Stimulated activated CD4-positive, alpha-beta T cell treated with anti-CD3 and anti-CD28 coated beads, Interleukin-2, amount 100 ng/mL, for 4 hours (primary cell): ENCODE measurements around the gene CLIP1.
A peak's percentile ranks its signal among the peaks of the same experiment; 100 is the strongest.
"Not testable (repeated sequence)": the region's sequence is repeated elsewhere in the genome, so short reads cannot be mapped to it uniquely, and the experiment has no call there.

Source experiments
- DNase-seq: peaks from one replicate; pipeline ENCODE4 v3.0.0-alpha.2; 2020; ENCODE audit warnings: low read depth

The CLIP1 gene

DNA sequence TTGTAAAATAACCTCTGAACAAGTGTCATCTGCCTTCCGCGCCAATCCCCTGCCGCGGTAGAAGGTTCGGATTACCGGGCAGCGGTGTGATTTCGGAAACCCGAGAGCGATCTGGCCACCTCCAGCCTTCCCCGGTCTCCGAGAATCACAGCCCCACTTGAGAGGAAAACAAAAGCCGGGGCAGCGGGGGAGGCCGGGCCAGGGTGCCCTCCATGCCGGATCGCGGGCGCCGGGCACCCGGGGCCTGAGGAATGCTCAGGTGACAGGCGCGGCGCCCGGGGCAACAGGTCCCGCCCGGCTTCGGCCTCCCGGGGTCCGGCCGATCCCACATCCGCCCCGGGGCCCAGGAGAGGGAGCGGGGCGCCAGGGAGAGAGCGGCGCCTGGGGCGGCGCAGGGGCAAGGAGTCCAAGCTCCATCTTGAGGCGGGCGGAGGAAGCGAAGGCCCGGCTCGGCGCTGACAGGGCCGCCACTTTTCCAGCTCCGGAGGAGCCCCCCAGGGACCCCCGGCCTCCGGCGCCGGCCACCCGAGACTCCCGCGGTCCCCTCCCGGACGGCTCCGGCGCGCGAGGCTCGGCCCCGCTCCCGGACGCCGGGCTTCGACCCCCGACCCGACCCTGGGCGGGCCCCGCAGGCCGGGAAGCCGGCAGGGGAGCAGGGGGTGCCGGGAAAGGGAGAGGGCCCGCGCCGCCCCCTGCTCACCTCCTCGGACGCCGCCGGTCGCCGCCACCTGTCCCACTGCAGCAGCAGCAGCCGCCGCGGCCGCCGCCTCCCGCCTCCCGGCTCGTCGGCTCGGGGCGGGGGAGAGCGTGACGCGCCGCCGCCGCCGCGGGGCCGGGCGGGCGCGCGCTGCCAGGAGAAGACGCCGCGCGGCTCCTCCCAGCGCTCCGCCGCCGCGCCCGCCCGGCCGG lies at the start of gene CLIP1:
Gene CLIP1 (minus strand): TSS at position 849 of the 909 bp plus-strand sequence. CDS start 42,217 bp downstream, outside the sequence.
- peak; percentile 42 for DNase-seq

DNA sequence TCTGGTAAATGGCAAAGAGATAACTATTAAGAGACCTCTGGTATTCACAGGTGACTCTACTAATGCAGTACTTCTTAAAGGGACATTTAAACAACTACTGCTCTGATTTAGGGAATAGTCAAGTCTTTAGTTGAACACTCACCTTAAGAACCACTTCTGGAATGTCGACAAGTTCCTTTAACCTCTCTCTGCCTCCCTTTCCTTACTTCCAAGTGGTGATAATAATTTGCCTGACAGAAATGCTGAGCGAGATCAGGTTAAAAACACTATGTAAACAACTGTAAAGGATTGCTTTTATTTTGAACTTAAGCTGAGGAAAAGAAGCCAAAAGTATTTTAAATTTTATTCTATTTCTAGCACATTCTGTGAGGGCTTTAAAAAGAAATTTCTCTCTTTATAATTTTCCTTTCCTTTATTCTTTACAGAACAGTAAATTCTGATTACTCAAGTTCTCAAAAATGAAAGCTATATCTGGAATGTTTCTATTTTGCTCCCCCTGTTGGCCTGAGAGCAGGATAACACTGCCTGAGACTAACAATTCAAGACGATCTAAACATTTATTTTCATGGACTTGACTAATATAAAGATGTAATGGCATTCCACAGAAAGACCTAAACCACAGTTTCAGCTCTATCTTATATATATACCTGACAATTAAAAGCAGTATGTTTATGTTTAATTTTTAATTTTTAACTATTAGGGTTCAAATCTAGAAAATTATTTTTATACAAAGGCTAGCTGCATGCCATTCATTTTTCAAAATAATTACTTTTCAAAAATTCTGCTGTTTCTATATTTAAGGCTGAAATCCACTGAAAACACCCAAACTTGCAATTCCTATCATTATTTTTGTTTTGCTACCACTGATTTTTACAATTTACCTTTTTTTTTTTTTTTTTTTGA lies 49.1 kb upstream of the CLIP1 start:
- DNase-seq: no peak

DNA sequence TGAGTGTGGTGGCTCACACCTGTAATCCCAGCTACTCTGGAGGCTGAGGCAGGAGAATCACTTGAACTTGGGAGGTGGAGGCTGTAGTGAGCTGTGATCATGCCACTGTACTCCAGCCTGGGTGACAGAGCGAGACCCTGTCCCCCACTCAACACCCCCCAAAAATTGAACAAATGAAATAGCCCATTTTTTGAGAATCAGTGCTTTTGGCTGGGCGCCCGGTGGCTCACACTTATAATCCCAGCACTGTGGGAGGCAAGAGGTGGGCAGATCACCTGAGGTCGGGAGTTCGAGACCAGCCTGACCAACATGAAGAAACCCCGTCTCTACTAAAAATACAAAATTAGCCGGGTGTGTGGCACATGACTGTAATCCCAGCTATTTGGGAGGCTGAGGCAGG lies 48.1 kb upstream of the CLIP1 start:
- not testable (repeated sequence) for DNase-seq

DNA sequence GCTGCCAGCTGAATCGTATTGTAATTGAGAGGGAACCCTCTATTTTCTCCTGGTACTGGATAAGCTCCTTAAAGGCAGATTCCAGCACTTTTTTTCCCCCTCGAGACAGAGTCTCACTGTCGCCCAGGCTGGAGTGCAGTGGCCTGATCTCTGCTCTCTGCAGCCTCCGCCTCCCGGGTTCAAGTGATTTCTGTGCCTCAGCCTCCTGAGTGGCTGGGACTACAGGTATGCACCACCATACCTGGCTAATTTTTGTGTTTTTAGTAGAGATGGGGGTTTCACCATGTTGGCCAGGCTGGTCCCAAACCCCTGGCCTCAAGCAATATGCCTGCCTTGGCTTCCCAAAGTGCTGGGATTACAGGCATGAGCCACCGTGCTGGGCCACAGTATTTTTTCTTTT lies 47.4 kb upstream of the CLIP1 start:
- not testable (repeated sequence) for DNase-seq

DNA sequence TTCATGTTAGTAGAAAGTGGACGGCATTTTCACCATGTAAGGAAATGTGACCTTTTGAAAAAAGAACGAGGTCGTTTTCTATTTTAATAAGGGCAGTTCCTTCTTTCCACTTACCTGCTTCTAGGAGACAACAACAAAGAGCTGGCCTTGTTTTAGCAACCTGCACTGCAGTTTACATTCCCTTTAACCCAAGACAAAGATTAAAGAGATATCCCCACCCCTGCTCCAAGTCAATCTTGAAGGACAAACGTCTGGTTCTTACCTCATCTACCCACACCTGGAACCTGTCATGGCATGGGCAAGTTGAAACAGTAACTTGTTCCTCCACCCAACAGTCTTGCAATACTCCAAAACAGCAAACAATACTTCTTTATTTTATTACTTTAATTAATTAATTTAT lies 45.5 kb upstream of the CLIP1 start:
- no peak for DNase-seq

DNA sequence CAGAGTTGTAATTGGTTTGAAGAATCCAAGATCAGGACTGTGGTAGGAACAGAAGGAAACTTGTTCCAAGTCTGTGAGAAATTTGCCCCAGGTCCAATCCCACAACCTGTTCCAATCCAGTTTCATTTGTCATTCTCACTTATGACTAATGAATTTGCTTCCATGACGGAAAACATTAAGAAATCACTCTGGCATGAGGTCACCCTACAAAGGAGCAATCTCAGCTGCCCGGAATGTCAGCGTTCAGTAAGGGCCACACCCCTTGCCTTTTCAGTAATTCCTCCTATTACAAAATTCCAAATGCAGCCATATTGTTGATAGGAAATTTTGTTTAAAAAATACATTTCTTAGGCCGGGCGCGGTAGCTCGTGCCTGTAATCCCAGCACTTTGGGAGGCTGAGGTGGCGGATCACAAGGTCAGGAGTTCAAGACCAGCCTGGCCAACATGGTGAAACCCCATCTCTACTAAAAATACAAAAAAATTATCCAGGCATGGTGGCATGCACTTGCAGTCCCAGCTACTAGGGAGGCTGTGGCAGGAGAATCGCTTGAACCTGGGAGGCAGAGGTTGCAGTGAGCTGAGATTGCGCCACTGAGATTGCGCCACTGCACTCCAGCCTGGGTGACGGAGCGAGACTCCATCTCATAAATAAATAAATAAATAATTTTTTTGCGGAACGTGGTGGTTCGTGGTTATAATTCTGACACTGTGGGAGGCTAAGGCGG lies 42.0 kb upstream of the CLIP1 start:
- DNase-seq: not testable (repeated sequence)

DNA sequence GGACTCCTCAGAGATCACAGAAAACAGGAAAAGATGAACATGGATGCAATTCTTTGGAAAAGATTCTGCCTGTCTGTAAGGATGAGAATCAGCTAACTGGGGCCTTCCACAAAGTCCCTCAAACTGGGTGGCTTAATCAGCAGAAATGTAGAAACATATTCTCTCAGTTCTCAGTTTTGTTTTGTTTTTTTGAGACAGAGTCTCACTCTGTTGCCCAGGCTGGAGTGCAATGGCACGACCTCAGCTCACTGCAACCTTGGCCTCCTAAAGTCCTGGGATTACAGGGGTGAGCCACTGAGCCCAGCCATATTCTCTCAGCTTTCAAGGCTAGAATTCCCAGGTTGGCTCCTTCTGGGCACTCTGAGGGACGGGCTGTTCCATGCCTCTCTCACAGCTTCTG lies 38.2 kb upstream of the CLIP1 start:
- DNase-seq: no peak

DNA sequence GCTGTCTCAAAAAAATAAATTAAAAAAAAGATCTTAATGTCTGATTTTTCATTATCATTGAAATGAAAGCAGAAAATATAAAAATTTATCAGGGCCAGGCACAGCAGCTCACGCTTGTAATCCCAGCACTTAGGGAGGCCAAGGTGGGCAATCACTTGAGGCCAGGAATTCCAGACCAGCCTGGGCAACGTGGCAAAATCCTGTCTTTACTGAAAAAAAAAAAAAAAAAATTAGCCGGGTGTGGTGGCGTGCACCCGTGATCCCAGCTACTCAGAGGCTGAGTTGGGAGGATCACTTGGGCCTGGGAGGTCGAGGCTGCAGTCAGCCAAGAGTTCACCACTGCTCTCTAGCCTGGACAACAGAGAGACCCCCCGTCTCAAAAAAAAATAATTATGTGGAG lies 37.6 kb upstream of the CLIP1 start:
- no peak for DNase-seq

DNA sequence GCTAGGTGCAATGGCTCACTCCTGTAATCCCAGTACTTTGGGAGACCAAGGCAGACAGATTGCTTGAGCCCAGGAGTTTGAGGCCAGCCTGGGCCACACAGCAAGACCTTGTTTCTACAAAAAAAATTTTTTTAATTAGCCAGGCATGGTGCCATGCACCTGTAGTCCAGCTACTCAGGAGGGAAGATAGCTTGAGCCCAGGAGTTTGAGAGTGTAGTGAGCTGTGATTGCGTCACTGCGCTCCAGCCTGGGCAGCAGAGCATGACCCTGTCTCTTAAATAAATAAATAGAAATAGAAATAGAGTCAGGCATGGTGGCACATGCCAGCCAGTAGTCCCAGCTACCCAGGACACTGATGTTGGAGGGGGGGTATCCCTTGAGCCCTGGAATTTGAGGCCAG lies 36.7 kb upstream of the CLIP1 start:
- no peak for DNase-seq

DNA sequence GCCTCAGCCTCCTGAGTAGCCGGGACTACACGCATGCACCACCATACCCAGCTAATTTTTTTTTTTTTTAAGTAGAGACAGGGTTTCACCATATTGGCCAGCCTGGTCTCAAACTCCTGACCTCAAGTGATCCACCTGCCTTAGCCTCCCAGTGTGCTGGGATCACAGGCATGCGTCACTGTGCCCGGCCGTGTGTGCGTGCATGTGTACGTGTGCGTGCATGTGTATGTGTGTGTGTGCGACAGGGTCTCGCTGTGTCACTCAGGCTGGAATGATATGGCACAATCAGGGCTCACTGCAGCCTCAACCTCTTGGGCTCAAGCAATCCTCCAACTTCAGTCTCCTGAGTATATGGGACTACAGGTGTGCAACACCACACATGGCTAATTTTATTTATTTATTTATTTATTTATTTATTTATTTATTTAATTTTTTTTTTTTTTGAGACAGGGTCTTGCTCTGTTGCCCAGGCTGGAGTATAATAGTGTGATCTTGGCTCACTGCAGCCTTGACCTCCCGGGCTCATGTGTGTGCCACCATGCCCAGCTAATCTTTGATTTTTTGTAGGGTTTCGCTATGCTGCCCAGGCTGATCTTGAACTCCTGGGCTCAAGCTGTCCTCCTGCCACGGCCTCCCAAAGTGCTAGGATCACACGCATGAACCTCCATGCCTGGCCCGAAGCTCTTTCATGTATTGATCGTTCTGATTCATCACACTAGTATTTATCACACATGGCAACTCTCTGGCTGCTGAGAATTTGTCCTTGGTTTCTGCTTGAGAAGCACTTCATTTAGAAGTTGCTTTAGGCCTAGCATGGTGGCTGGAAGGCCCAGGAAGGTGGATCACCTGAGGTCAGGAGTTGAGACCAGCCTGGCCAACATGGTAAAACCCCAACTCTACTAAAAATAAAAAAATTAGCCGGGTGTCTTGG lies 35.9 kb upstream of the CLIP1 start:
- no peak for DNase-seq

DNA sequence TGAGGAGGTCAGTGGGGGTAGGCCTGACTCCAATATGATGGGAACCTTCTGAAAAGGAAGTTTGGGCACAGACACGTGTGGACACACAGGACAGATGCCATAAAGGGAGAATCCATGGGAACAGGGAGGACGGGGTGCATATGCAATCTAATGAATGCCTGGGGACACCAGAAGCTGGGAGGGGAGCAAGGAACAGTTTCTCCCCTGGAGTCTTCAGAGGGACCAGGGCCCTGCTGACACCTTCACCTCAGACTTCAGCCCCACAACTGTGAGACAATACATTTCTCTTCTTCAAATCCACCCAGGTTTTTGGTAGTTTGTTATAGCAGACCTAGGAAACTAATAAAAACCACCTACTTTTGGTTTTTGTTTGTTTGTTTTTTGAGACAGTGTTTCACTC lies 35.2 kb upstream of the CLIP1 start:
- no peak for DNase-seq

DNA sequence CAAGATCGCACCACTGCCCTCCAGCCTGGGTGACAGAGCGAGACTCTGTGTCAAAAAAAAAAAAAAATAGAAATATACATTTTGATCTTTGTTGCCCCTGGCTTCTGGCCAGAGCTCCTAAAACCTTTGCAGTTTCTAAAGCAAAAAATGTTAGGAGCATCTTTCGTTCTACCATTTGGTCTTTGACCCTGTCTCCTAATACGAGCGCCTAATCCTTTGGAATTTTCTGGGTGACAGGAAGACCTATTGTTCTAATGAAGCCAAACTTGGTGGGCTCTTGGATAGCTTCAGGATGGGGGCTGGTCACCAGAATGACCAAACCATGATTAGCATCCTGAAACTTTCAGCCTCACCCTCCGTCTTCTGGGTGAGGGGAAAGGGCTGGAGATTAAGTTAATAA lies 32.3 kb upstream of the CLIP1 start:
- DNase-seq: no peak

DNA sequence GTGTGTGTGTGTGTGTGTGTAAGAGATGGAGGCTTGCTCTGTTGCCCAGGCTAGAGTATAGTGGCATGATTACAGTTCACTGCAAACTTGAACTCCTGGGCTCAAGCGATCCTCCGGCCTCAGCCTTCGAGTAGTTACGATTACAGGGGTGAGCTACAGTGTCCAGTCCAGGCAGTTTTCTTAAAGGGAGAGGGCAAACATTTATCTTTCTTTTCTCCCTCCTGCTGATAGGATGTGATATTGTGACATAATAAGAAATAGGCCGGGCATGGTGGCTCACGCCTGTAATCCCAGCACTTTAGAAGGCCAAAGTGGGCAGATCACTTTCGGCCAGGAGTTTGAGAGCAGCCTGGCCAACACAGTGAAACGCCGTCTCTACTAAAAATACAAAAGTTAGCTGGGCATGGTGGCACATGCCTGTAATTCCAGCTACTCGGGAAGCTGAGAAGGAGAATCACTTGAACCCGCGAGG lies 31.8 kb upstream of the CLIP1 start:
- DNase-seq: no peak

DNA sequence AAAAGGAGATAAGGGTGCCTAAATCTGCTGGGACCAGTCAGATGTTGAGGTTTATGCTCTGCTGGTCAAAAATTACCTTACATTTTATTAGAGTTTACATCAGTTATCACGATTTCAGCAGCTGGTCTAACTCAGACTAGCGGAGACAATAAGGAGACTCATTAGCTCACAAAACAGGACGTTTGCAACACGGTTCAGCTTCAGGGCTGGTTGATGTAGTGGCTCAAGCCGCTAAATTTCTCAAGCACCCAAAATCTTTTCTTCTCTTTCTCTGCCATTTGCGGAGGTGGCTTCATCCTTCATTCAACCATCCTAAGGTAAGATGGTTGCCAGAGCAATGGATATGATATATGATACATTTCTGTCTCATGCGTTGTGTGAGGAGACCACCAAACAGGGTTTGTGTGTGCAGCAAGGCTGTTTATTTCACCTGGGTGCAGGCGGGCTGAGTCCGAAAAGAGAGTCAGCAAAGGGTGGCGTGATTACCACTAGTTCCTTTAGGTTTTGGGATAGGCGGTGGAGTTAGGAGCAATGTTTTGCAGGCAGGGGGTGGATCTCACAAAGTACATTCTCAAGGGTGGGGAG lies 30.3 kb upstream of the CLIP1 start:
- DNase-seq: no peak

DNA sequence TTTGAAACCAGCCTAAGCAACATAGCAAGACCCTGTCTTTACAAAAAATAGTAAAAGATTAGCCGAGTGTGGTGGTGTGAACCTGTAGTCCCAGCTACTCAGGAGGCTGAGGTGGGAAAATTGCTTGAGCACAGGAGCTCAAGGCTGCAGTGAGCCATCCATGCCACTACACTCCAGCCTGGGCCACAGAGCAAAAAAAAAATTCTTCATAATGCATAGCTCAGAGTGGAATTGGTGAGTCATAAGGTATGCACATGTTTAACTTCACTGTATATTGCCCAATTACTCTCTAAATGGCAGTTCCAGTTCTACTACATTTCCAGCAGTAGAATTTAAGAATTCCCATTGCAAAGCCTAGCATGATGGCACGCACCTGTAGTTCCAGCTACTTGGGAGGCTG lies 26.8 kb upstream of the CLIP1 start:
- no peak for DNase-seq

DNA sequence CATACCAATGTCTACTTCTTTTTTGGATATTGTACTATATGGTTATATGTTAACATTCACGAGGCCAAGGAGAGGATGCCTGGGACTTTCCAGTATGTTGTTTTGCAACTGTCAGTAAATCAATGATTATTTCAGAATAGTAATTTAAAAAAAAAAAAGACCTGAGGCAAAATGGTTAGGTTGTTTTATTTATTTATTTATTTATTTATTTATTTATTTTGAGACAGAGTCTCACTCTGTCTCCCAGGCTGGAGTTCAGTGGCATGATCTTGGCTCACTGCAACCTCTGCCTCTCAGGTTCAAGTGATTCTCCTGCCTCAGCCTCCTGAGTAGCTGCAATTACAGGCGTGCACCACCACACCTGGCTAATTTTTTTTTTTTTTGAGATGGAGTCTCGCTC lies 25.4 kb upstream of the CLIP1 start:
- not testable (repeated sequence) for DNase-seq

DNA sequence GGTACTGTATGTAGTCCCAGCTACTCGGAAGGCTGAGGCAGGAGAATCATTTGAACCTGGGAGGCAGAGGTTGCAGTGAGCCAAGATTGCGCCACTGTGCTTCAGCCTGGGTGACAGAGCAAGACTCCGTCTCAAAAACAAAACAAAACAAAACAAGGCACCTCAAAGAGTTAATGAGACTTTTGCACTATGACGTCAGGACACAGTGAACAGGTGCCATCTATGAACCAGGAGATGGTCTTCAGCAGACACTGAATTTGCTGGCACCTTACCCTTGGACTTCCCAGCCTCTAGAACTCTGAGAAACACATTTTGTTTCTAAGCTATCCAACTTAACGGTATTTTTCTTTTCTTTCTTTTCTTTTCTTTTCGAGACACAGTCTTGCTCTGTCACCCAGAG lies 23.9 kb upstream of the CLIP1 start:
- DNase-seq: not testable (repeated sequence)

DNA sequence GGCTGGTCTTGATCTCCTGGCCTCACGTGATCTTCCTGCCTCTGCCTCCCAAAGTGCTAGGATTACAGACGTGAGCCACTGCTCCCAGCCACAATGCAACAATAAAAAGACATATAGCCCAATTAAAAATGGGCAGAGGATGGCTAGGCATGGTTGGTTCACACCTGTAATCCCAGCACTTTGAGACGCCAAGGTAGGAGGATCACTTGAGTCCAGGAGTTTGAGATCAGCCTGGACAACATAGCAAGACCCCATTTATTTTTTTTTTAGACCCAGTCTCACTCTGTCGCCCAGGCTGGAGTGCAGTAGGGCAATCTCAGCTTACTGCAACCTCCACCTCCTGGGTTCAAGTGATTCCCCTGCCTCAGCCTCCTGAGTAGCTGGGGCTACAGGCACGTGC lies 21.6 kb upstream of the CLIP1 start:
- DNase-seq: not testable (repeated sequence)

DNA sequence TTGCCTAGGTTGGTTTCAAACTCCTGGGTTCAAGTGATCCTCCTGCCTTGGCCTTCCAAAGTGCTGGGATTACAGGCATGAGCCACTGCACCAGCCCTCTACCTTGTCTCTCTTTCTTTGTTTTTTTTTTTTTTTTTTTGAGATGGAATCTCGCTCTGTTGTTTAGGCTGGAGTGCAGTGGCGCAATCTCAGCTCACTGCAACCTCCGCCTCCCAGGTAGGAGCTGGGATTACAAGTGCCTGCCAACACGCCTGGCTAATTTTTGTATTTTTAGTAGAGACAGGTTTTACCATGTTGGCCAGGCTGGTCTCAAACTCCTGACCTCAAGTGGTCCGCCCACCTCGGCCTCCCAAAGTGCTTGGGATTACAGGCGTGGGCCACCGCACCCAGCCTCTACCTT lies 16.4 kb upstream of the CLIP1 start:
- DNase-seq: not testable (repeated sequence)

DNA sequence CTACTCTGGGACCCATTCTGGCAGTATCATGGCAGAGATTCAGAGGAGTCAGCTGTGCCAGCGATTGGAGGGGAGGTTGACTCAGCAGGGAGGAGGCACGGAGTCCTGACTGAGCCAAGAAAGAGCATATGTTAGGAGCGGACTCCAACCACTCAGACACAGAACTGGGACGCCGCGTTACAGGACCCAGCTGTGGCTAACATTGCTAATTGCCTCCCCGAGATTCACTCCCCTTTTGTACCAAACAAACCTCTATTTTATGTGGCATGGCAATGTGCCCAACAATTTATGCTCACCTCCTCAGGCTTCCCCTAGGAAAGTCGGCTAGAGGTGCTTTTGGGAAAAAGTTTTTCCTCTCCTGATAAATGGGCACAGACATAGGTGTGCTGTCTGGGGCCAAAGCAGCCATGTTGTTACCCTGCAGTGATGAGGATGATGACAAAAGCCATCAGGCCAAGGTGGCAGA lies 15.2 kb upstream of the CLIP1 start:
- no peak for DNase-seq
